Measurements from ENCODE around the gene SPSB1.

DNA sequence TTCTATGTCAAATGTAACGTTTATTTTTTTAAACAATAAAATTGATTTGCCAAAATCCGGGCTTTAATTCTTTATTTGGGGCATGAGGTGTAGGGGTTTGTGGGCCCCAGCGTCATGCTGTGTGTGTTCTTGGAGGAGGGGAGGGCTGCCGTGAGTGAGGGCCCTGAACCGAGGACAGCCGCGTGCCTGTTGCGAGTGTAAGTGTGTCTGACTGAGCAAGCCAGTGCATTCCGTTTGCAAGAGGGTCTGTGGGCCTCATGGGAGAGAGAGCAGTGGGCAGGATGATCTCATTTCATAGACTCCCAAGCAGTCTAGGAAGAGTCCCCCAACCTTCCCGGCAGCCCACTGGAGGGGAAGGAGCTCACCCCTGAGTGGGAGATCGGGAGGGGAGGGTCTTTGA lies 21.4 kb upstream of the SPSB1 start:
- TF ChIP-seq POLR2A (IDR thresholded peaks at IDR 0.05), result no peak
- TF ChIP-seq, protein P1, sequence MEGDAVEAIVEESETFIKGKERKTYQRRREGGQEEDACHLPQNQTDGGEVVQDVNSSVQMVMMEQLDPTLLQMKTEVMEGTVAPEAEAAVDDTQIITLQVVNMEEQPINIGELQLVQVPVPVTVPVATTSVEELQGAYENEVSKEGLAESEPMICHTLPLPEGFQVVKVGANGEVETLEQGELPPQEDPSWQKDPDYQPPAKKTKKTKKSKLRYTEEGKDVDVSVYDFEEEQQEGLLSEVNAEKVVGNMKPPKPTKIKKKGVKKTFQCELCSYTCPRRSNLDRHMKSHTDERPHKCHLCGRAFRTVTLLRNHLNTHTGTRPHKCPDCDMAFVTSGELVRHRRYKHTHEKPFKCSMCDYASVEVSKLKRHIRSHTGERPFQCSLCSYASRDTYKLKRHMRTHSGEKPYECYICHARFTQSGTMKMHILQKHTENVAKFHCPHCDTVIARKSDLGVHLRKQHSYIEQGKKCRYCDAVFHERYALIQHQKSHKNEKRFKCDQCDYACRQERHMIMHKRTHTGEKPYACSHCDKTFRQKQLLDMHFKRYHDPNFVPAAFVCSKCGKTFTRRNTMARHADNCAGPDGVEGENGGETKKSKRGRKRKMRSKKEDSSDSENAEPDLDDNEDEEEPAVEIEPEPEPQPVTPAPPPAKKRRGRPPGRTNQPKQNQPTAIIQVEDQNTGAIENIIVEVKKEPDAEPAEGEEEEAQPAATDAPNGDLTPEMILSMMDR (IDR thresholded peaks at IDR 0.05), result no peak

Data from thyroid gland (tissue), 4 donors.